Right atrium auricular region (tissue), 2 donors: ENCODE measurements around the gene CHPF2. TPM values are rescaled to one million over a fixed set of nuclear protein-coding genes. Genes with fewer than 3 reads are reported as not detected.

Source experiments
- DNase-seq: peaks from one replicate; pipeline ENCODE4 v3.0.0-alpha.2; 2019; ENCODE audit warnings: low spot score
- H3K27ac ChIP-seq, 2 donors: fragments of 200-600 bp; sonication (generic); 1 replicate in 1 of 2; 2 replicates in 1 of 2; pipeline ENCODE4 v1.5.1; 2016 to 2019
- H3K27me3 ChIP-seq, 2 donors: fragments of 200-600 bp; sonication (generic); one replicate each; pipeline versions ENCODE4 v1.5.1 to v1.6.0; 2017 to 2019
- H3K36me3 ChIP-seq: fragments of 200-600 bp; sonication (generic); one replicate; pipeline ENCODE4 v1.5.1; 2016
- H3K4me1 ChIP-seq, 2 donors: fragments of 200-600 bp; sonication (generic); one replicate each; pipeline versions ENCODE4 v1.5.1 to v1.6.0; 2017 to 2019
- H3K4me3 ChIP-seq, 2 donors: fragments of 200-600 bp; sonication (generic); 1 replicate in 1 of 2; 2 replicates in 1 of 2; pipeline ENCODE4 v1.5.1; 2017 to 2019; ENCODE audit warnings: mild to moderate bottlenecking in 1 of 2, moderate library complexity in 1 of 2
- H3K9me3 ChIP-seq, 2 donors: fragments of 200-600 bp; sonication (generic); one replicate each; pipeline ENCODE4 v1.5.1; 2019
- total RNA-seq, 2 donors: library from RNA; depleted of rRNA; stranded (reverse); fragments of >200 nt; gene quantifications; one replicate each; pipeline ENCODE4 v1.1.0, GENCODE V29; 2016
- TF ChIP-seq, protein P1 (sequence below), 2 donors: fragments of 200-600 bp; sonication (generic); IDR thresholded peaks; one replicate each; pipeline ENCODE4 v1.5.1; 2019; ENCODE audit warnings: antibody characterized with exemption in 2 of 2

The CHPF2 gene
- total RNA-seq, 2 donors from 2014 or later: 24.7 to 38.1 TPM

- no peak for DNase-seq
- peaks cover 0 to 45% of the 10 kb centered on the region in 2 donors for H3K4me1 ChIP-seq
- H3K36me3 ChIP-seq: peaks cover 75% of the 10 kb centered on the region
- no peaks in the 10 kb centered on the region for H3K27me3 ChIP-seq
- H3K9me3 ChIP-seq: no peaks in the 10 kb centered on the region
- TF ChIP-seq, protein P1, sequence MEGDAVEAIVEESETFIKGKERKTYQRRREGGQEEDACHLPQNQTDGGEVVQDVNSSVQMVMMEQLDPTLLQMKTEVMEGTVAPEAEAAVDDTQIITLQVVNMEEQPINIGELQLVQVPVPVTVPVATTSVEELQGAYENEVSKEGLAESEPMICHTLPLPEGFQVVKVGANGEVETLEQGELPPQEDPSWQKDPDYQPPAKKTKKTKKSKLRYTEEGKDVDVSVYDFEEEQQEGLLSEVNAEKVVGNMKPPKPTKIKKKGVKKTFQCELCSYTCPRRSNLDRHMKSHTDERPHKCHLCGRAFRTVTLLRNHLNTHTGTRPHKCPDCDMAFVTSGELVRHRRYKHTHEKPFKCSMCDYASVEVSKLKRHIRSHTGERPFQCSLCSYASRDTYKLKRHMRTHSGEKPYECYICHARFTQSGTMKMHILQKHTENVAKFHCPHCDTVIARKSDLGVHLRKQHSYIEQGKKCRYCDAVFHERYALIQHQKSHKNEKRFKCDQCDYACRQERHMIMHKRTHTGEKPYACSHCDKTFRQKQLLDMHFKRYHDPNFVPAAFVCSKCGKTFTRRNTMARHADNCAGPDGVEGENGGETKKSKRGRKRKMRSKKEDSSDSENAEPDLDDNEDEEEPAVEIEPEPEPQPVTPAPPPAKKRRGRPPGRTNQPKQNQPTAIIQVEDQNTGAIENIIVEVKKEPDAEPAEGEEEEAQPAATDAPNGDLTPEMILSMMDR (IDR thresholded peaks at IDR 0.05): no peak
- no peak overlapping the region for H3K4me3 ChIP-seq
- no peak overlapping the region for H3K27ac ChIP-seq
These were observed 5.2 kb downstream of the CHPF2 start for GRCh38 chr7:151237244-151238189.

DNA sequence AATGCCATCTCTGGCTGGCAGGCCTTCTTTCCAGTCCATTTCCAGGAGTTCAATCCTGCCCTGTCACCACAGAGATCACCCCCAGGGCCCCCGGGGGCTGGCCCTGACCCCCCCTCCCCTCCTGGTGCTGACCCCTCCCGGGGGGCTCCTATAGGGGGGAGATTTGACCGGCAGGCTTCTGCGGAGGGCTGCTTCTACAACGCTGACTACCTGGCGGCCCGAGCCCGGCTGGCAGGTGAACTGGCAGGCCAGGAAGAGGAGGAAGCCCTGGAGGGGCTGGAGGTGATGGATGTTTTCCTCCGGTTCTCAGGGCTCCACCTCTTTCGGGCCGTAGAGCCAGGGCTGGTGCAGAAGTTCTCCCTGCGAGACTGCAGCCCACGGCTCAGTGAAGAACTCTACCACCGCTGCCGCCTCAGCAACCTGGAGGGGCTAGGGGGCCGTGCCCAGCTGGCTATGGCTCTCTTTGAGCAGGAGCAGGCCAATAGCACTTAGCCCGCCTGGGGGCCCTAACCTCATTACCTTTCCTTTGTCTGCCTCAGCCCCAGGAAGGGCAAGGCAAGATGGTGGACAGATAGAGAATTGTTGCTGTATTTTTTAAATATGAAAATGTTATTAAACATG is 6.0 kb downstream of the CHPF2 start:
- no peak for DNase-seq
- Histone ChIP-seq H3K4me1 (peaks cover 0 to 46% of the 10 kb centered on the region in 2 donors), H3K27ac (no peak overlapping the region), H3K36me3 (peaks cover 75% of the 10 kb centered on the region), H3K27me3 (no peaks in the 10 kb centered on the region), H3K9me3 (no peaks in the 10 kb centered on the region), H3K4me3 (no peak overlapping the region)
- TF ChIP-seq, protein P1 (IDR thresholded peaks at IDR 0.05): no peak

DNA sequence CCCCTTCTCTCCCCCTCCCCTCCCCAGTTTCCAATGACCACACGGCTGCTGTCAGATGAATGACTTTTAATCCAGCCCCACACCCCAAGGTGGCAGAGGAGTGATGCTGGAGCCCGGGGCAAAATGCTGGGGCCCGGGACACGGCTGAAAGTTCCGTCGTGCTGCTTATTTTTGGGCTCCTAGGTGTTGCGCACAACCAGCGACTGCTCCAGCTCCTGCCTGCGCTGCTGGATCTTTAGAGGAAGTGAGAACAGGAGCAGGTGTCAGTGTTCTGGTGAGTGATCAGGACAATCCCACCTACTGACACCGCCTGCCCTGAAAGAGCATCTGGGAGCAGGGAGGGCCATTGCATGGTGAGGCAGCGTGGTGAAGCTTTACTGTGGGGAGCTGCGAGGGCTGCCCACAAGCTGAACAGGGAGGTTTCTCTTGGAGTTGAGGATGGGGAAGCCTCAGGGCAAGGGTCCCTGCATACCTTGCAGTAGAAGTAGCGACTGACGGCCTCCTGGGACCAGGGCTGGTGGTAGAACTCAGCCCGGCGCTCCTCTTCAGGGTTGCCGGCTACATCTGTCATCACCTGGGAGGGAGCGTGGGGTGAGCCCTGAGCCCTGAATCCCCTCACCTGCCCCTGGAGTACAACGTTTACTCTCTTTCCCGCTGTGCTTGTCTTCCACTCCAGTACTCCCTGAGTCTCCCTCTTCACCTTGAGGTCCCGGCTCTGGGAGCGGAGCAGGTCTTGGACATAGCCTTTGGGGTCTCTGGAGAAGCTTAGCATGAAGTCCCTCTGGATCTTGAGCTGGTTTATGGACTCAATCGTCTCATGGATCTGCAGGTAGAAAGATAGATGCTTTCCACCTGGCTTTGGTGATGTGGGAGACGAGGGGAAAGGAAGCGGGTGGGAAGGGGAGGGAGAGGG is 6.9 kb downstream of the CHPF2 start:
- Histone ChIP-seq H3K36me3 (peaks cover 75% of the 10 kb centered on the region), H3K4me1 (peaks cover 0 to 46% of the 10 kb centered on the region in 2 donors), H3K4me3 (no peak overlapping the region), H3K27me3 (no peaks in the 10 kb centered on the region), H3K27ac (peak overlapping the region in 1 of 2 donors; percentile 20), H3K9me3 (no peaks in the 10 kb centered on the region)
- TF ChIP-seq, protein P1 (IDR thresholded peaks at IDR 0.05): no peak
- DNase-seq: no peak

- Histone ChIP-seq H3K27ac (peak overlapping the region in 1 of 2 donors; percentile 20), H3K36me3 (peaks cover 74% of the 10 kb centered on the region)
These were observed 7.7 kb downstream of the CHPF2 start for GRCh38 chr7:151239837-151240459.

More at GRCh38 chr7:151239837-151240459, 7.7 kb downstream of the CHPF2 start:
- Histone ChIP-seq H3K9me3 (no peaks in the 10 kb centered on the region), H3K4me3 (no peak overlapping the region), H3K27me3 (peaks cover 0 to 3% of the 10 kb centered on the region in 2 donors), H3K4me1 (peaks cover 0 to 52% of the 10 kb centered on the region in 2 donors)
- DNase-seq: no peak
- TF ChIP-seq, protein P1 (IDR thresholded peaks at IDR 0.05): no peak
